NB4 (cell line): Measurements from ENCODE around the gene ZNF142.
"Not testable (repeated sequence)": the region's sequence is repeated elsewhere in the genome, so short reads cannot be mapped to it uniquely, and the experiment has no call there.

Experiments used
- DNase-seq: peaks from one replicate; pipeline ENCODE4 v3.0.0; 2010; ENCODE audit warnings: low read depth
- H3K4me3 ChIP-seq: one replicate; pipeline ENCODE4 v1.5.1; 2011; ENCODE audit warnings: mild to moderate bottlenecking, low read depth, low read length, moderate library complexity
- MYC ChIP-seq: IDR thresholded peaks from 2 replicates; pipeline ENCODE4 v1.6.1; 2011; ENCODE audit warnings: low read depth, low read length
- POLR2A ChIP-seq: IDR thresholded peaks from 2 replicates; pipeline ENCODE4 v1.6.1; 2011; ENCODE audit warnings: mild to moderate bottlenecking; ENCODE audit not compliant: insufficient read length; ENCODE audit errors: extremely low read depth
- TF ChIP-seq, protein P1 (sequence below): IDR thresholded peaks from 2 replicates; pipeline ENCODE4 v1.6.1; 2011; ENCODE audit warnings: low read depth, low read length
- TF ChIP-seq, protein P2 (sequence below): IDR thresholded peaks from one replicate; pipeline ENCODE4 v1.5.1; 2012; ENCODE audit warnings: low read depth, low read length

ZNF142 gene

DNA sequence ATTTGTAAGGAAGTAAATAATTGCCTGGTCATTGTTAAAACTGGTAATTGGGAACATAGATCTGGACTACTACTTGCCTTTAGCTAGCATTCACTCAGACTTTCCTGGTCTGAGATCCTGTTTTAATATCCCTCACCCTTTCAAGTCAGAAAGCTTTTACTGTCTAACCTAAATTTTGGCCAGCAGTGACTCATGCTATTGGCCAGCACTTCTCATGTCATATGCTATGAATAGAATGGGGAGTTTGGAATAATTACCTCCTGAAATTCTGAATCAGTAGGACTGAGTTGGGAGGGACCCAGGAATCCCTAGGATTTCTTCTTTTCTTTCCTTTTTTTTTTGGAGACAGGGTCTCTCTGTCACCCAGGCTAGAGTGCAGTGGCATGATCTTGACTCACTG, 31.8 kb upstream of the ZNF142 start:
- H3K4me3 ChIP-seq, result no peak overlapping the region
- DNase-seq, result no peak
- TF ChIP-seq, protein P1, sequence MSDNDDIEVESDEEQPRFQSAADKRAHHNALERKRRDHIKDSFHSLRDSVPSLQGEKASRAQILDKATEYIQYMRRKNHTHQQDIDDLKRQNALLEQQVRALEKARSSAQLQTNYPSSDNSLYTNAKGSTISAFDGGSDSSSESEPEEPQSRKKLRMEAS, result no peak
- TF ChIP-seq MYC (no peak), POLR2A (no peak)
- TF ChIP-seq, protein P2, sequence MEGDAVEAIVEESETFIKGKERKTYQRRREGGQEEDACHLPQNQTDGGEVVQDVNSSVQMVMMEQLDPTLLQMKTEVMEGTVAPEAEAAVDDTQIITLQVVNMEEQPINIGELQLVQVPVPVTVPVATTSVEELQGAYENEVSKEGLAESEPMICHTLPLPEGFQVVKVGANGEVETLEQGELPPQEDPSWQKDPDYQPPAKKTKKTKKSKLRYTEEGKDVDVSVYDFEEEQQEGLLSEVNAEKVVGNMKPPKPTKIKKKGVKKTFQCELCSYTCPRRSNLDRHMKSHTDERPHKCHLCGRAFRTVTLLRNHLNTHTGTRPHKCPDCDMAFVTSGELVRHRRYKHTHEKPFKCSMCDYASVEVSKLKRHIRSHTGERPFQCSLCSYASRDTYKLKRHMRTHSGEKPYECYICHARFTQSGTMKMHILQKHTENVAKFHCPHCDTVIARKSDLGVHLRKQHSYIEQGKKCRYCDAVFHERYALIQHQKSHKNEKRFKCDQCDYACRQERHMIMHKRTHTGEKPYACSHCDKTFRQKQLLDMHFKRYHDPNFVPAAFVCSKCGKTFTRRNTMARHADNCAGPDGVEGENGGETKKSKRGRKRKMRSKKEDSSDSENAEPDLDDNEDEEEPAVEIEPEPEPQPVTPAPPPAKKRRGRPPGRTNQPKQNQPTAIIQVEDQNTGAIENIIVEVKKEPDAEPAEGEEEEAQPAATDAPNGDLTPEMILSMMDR, result no peak

DNA sequence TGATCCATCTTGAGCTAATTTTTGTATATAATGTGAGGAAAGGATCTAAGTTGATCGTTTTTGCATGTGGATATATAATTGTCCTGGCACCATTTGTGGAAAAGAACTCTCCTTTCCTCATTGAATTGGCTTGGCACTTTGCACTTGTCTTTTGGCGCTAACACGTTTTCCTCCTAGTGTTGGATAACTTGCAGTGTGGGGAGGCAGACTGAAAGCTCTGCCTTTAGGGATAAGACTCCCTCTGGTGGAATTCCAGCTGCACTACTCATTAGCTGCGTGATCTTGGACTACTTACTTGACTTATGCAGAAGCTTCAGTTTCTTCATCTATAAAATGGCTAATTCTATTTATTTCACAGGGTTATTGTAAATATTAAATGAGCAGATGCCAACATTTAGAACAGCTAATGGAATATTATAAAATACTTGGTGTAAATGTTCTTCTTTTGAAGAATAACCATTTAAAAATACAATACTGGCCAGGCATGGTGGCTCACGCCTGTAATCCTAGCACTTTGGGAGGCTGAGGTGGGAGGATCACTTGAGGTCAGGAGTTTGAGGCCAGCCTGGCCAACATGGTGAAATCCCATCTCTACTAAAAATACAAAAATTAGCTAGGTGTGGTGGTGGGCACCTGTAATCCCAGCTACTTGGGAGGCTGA, 28.1 kb upstream of the ZNF142 start:
- peak; percentile 81 for DNase-seq
- TF ChIP-seq, protein P2, result peak; percentile 95
- TF ChIP-seq, protein P1, result 0 out of 2 replicates have a peak, but pooled peaks have one; percentile 4
- H3K4me3 ChIP-seq, result not testable (repeated sequence)

DNA sequence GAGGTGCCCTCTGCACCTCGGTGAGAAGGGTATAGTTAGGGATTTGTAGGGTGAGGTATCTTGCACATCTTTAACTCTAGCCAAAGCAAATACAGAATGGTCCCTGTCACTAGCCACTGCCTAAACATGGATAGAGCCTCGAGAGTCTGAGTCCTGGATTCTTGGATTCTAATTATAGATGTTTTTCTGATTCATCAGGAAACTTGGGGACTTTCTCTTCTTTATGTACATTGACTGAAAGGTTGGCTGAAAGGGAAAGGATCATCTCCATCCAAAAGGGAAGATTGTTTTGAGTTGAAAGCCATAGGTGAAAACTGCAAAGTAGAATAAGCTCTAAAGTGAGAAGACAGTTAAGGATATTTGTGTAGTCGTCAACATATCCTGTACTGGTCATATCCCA, 20.6 kb upstream of the ZNF142 start:
- TF ChIP-seq MYC, result no peak
- TF ChIP-seq POLR2A, result no peak
- H3K4me3 ChIP-seq, result no peak overlapping the region
- no peak for DNase-seq

DNA sequence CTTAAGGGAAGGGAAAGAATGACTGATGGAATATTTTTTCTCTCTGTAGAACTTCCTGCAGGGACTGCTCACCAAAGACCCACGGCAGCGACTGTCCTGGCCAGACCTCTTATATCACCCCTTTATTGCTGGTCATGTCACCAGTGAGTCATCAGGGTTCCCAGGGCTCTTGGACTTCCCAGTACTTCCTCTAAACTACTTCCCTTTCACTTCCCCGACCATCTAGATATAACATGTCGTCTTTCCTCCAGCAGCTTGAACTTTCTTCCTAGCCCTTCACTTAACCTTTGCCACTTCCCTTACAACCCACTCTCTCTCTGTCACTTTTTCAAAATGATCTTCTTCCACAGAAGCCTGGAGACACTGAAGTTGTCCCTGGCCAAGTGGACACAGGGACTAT, 19.7 kb upstream of the ZNF142 start:
- no peak overlapping the region for H3K4me3 ChIP-seq
- peak; percentile 46 for DNase-seq
- TF ChIP-seq, protein P1, result no peak
- TF ChIP-seq MYC, result no peak
- TF ChIP-seq POLR2A, result no peak
- TF ChIP-seq, protein P2, result no peak

DNA sequence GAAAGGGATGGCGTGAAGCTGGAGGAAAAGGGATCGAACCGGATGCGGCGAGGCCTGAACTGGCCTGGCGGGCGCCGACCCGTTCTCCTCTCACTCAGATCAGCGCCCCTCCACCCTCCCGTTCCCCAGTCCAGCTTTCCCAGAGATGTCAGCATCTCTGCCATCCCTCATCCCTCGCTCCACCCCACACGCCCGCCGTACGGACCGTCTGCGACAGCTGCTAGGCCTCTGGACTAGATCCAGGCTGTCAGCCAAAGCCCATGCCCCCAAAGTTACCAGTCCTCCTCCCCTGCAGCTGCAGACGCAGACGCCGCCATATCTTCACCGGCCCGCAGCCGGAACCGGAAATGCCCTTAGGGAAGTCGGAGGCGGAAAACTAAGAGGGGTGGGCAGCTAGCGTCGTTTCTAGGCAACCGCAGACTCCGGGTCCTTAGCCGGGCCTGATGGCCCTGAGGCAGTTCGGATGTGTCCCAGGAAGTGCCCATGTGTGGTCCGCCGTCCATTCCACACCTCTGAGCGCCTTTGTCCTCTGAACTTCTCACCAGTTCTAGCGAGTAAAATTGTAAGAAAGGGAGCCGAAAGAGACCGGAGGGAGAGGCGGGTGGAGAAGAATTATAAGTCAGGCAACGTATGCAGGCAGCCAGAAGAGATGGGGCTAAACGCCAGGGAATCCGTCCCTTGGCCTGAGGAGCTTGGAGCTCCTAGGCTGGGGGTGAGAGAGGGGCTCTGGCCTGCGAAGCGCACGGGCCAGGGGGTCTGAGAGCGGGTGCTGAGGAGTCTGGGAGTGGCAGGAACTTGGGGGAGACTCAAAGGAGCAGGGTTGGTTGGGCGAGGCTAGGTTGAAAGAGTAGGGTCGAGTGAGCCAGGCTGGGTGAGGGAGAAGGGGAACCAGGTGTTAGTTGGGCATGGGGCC, 12.5 kb upstream of the ZNF142 start, which contains the start of the genes RNF25 and STK36:
Gene RNF25 (minus strand): TSS at position 349 of the 913 bp plus-strand sequence. CDS start 32 bp downstream, at position 317.
Gene STK36 (plus strand): TSS at position 433 of the 913 bp plus-strand sequence. CDS start 744 bp downstream, outside the sequence.
- peak within 1 kb of the TSS; percentile 90 for H3K4me3 ChIP-seq
- TF ChIP-seq MYC (no peak), POLR2A (peak; percentile 61)
- peak; percentile 89 for DNase-seq

DNA sequence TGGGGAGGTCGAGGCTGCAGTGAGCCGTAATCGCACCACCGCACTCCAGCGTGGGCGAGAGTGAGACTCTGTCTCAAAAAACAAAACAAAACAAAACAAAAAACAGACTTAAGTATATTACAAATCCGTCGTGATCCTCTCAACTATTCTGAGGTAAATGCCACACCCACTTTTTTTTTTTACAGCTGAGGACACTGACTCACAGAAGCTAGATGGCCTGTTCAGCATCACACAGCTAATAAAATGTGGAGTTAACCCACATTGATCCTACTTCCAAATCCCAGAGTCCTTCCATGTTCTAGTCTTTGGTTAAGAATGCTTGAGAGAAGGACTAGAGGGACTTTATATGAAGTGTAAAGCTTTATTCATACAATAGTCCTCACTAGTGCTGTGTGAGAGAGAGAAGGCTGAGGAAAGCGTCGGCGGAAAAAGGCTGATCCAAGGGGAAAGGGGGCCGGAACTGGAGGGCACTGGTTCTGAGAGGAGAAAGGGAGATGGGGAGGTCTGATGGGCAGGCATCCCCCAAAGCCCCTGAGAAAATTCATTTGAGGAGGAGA, 11.8 kb upstream of the ZNF142 start:
- peak; percentile 28 for DNase-seq
- TF ChIP-seq POLR2A (no peak), MYC (no peak)
- TF ChIP-seq, protein P2, result no peak
- TF ChIP-seq, protein P1, result no peak
- peak overlapping the region; percentile 90 for H3K4me3 ChIP-seq
